ENCODE measurements around the gene AAR2. TPM values are rescaled to one million over a fixed set of nuclear protein-coding genes. Genes with fewer than 3 reads are reported as not detected.
A peak's percentile ranks its signal among the peaks of the same experiment; 100 is the strongest.

The AAR2 gene
- total RNA-seq, 2 experiments from 2014 or later: 22.3 to 22.5 TPM

GRCh38 chr20:36271639-36272546 lies 35.6 kb downstream of the AAR2 start:
- H3K4me1 Mint-ChIP-seq: no peaks in the 10 kb centered on the region
- H3K27ac Mint-ChIP-seq: no peak overlapping the region
- POLR2A ChIA-PET: interaction anchor here (0.6 kb wide), 1 partner anchor 158 kb away, joined by 4 read pairs; no protein-coding TSS in a partner anchor
- no peaks in the 10 kb centered on the region for H3K9me3 Mint-ChIP-seq
- no peak for ATAC-seq (ENCODE audit: low read depth)
- peaks cover 2% of the 10 kb centered on the region for H3K27me3 Mint-ChIP-seq
- DNase-seq: no peak
- H3K4me3 Mint-ChIP-seq: no peak overlapping the region
- H3K36me3 Mint-ChIP-seq: no peaks in the 10 kb centered on the region

GRCh38 chr20:36272547-36273220 lies 36.4 kb downstream of the AAR2 start:
- Mint-ChIP-seq H3K27me3 (peaks cover 2% of the 10 kb centered on the region), H3K4me1 (no peaks in the 10 kb centered on the region), H3K36me3 (no peaks in the 10 kb centered on the region), H3K27ac (no peak overlapping the region), H3K9me3 (no peaks in the 10 kb centered on the region), H3K4me3 (no peak overlapping the region)
- POLR2A ChIA-PET: interaction anchor here (0.6 kb wide), 1 partner anchor 157 kb away, joined by 4 read pairs; no protein-coding TSS in a partner anchor
- ATAC-seq (ENCODE audit: low read depth) (no peak), DNase-seq (no peak)

DNA sequence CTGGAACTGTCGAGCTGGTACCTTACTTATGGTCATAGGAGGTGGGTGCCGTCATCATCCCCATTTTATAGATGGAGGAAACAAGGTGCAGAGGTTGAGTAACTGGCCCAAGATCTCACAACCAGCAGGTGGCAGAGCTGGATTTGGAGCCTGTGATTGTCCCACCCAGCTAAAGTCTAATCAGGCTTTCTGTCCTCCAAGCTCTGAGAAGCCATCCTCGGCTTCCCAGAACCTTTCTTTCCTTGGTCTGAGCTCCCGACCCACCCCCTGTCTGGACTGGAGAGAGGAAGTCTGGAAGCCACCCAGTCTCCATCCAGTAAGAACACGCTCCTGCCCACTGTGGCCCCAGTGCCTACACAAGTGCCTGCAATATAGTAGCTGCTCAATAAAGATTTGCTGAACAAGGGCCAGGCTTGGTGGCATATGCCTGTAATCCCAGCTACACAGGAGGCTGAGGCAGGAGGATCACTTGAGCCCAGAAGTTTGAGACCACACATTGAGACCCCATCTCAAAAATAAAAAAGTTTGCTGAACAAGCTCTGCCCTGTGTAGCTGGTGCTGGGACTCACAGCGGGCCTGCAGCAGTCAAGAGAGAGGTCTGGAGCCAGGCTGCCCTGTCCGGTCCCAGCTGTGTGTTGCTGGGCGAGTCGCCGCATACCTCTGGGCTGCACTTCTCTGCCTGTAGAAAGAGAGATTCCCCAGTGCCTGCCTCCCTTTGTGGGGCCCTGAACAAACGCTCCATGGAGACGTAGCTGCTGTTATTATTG lies 37.3 kb downstream of the AAR2 start:
- H3K27me3 Mint-ChIP-seq: peaks cover 2% of the 10 kb centered on the region
- DNase-seq: peak; percentile 25
- no peak for ATAC-seq (ENCODE audit: low read depth)
- no peak overlapping the region for H3K4me3 Mint-ChIP-seq
- H3K9me3 Mint-ChIP-seq: no peaks in the 10 kb centered on the region
- H3K36me3 Mint-ChIP-seq: no peaks in the 10 kb centered on the region
- H3K27ac Mint-ChIP-seq: no peak overlapping the region
- H3K4me1 Mint-ChIP-seq: no peaks in the 10 kb centered on the region
- POLR2A ChIA-PET: no interaction called here

DNA sequence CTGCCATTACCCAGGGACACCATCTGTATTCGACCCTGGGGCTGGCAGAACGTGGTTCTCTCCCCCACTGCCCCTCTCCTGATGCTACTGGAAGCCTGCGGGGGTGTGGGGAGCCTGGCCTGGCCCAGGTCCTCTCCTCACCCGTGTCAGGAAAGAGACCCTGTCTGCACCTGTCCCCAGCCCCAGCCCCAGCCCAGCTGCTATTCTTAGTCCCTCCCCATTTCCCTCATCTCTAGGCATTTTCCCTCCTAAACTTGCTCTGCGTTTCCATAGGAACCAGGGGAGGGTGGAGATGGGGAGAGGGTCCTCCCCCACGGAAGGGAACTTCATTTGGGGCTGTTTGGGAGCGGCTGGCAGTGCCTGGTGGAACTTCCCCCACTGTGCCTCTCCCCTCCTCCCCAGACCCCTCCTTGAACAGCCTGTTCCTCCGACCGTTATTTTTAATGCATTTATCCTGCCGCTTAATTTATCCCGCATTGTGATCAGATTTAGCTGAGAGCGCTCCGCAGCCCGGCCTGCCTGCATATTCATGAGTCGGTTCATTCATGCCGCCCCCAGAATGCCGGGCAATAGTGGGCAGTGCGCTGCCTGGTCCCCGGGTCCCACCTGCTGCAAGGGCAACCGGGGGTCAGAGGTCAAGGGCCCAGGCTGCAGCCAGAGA lies 38.0 kb downstream of the AAR2 start:
- no peaks in the 10 kb centered on the region for H3K36me3 Mint-ChIP-seq
- POLR2A ChIA-PET: no interaction called here
- peaks cover 2% of the 10 kb centered on the region for H3K27me3 Mint-ChIP-seq
- no peaks in the 10 kb centered on the region for H3K4me1 Mint-ChIP-seq
- DNase-seq: peak; percentile 15
- no peak overlapping the region for H3K27ac Mint-ChIP-seq
- ATAC-seq (ENCODE audit: low read depth): no peak
- H3K9me3 Mint-ChIP-seq: no peaks in the 10 kb centered on the region
- H3K4me3 Mint-ChIP-seq: no peak overlapping the region

DNA sequence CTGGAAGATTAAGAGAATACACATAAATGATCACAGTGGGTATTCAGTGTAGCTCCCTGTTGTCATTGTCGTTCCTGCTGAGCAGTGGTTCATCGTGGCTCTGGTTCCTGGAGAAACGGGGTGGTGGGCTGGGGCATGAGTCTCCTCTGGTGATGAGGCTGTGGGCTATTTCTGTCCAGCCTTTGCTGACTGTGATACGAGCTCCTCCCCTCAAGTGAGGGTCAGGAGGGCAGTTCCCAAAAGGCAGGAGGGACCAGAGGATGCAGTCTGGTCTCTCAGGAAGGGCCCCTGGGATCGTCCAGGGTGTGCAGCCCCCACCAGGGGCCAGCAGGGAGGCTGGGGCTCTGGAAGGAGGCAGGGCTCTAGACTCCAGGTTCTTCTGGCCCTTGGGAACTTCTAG lies 38.7 kb downstream of the AAR2 start:
- no peak overlapping the region for H3K4me3 Mint-ChIP-seq
- H3K27me3 Mint-ChIP-seq: peaks cover 2% of the 10 kb centered on the region
- DNase-seq: no peak

DNA sequence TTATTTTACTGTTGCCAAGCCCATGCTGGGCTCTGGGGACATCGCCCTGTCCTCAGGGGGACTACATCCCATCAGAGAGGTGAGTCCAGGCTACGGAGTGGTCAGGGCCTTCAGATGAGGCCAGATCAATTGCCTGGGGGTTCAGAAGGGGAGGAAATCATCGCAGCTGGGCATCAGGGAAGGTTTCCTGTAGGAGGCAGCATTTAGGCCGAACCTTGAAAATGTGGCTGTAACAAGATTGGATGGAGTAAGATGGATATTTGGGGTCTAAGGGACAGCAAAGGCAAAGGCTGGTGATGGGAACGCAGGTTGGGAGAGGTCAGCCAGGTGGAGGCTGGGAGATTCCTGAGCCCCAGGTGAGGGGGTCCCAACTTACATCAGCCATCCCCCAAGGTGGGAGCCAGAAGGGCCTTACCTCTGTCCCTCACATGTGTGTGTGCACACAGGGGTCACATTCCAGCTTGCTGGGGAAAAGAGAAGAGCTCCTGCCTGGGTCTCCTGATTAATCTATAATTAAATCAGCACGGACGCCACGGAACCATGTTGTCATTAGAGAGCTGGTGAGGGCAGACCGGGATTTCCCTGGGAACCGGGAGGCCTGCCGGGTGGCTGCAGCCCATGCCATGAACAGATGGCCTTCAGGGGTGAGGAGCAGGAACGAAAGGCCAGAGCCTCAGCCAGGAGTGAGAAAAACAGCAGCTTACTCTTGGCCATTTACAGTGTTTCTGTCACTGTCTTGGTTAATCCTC lies 39.3 kb downstream of the AAR2 start:
- no peak overlapping the region for H3K4me3 Mint-ChIP-seq
- ATAC-seq (ENCODE audit: low read depth) (no peak), DNase-seq (peak; percentile 15)
- H3K9me3 Mint-ChIP-seq: no peaks in the 10 kb centered on the region
- peaks cover 2% of the 10 kb centered on the region for H3K27me3 Mint-ChIP-seq
- no peaks in the 10 kb centered on the region for H3K4me1 Mint-ChIP-seq
- H3K27ac Mint-ChIP-seq: no peak overlapping the region
- no peaks in the 10 kb centered on the region for H3K36me3 Mint-ChIP-seq
- POLR2A ChIA-PET: no interaction called here

More for the DNA sequence above, 38.7 kb downstream of the AAR2 start:
- Mint-ChIP-seq H3K36me3 (no peaks in the 10 kb centered on the region), H3K27ac (no peak overlapping the region), H3K4me1 (no peaks in the 10 kb centered on the region), H3K9me3 (no peaks in the 10 kb centered on the region)
- POLR2A ChIA-PET: no interaction called here
- no peak for ATAC-seq (ENCODE audit: low read depth)

DNA sequence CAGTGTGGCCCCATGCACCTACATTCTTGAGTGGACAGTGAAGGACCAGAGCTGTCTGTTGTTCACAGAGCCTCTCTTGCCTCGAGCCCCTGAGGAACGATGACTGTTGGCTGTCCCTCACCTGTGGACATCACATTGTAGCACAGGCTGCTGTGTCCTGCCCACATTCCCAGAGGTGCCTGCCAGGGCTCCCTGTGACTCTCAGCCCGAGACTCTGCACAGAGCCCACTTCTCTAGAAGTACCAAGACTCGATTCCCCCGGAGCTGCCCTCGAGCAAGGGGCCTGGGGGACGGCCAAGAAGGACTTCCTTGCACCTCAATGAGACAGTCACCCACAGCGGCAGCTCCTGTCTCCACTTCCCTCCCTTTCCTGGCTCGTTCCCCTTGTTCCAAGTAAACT lies 41.3 kb downstream of the AAR2 start:
- Mint-ChIP-seq H3K36me3 (no peaks in the 10 kb centered on the region), H3K4me3 (no peak overlapping the region), H3K27me3 (peaks cover 4% of the 10 kb centered on the region), H3K4me1 (no peaks in the 10 kb centered on the region), H3K27ac (no peak overlapping the region), H3K9me3 (no peaks in the 10 kb centered on the region)
- ATAC-seq (ENCODE audit: low read depth) (no peak), DNase-seq (peak; percentile 19)
- POLR2A ChIA-PET: no interaction called here

DNA sequence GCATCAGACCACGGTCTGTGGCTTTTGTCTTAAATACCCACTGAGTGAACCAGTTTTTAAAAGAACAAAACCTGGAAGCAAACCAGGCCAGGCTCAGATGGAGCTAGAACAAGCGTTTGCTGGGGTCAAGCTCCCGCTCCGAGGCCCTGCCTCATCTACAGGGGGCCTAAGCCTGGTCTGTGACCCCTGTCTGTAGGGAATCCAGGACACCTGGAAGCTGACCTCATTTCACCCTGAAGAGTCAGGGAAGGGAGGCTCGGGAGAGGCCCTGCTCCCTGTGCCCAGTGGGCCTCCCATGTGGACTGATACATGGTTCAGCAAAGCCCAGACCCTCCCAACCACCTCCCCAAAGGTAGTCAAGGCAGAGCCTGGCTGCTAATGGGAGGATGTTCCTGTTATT lies 43.1 kb downstream of the AAR2 start:
- POLR2A ChIA-PET: no interaction called here
- peaks cover 4% of the 10 kb centered on the region for H3K27me3 Mint-ChIP-seq
- DNase-seq: peak; percentile 2
- H3K36me3 Mint-ChIP-seq: no peaks in the 10 kb centered on the region
- H3K4me1 Mint-ChIP-seq: no peaks in the 10 kb centered on the region
- ATAC-seq (ENCODE audit: low read depth): no peak
- H3K4me3 Mint-ChIP-seq: no peak overlapping the region
- no peak overlapping the region for H3K27ac Mint-ChIP-seq
- no peaks in the 10 kb centered on the region for H3K9me3 Mint-ChIP-seq

DNA sequence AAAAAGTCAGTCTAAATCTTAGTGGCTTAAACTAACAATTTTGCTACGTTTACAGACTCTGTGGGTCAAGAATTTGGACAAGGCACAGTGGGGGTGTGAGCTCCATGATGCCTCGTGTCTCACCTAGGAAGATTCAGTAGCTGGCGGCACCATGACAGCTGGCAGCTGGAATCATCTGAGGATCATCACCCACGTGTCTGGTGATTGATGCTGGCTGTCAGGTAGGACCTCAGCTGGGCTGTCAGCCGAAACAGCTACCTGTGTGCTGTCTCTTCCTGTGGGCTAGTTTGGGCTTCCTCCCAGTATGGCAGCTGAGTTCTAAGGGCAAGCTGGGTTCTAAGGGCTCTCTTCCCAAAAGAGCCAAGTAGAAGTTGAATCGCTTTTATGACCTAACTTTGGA lies 43.5 kb downstream of the AAR2 start:
- DNase-seq (peak; percentile 10), ATAC-seq (ENCODE audit: low read depth) (no peak)
- H3K4me3 Mint-ChIP-seq: no peak overlapping the region
- POLR2A ChIA-PET: no interaction called here
- no peaks in the 10 kb centered on the region for H3K36me3 Mint-ChIP-seq
- peaks cover 4% of the 10 kb centered on the region for H3K27me3 Mint-ChIP-seq
- no peak overlapping the region for H3K27ac Mint-ChIP-seq
- H3K4me1 Mint-ChIP-seq: no peaks in the 10 kb centered on the region
- H3K9me3 Mint-ChIP-seq: no peaks in the 10 kb centered on the region

DNA sequence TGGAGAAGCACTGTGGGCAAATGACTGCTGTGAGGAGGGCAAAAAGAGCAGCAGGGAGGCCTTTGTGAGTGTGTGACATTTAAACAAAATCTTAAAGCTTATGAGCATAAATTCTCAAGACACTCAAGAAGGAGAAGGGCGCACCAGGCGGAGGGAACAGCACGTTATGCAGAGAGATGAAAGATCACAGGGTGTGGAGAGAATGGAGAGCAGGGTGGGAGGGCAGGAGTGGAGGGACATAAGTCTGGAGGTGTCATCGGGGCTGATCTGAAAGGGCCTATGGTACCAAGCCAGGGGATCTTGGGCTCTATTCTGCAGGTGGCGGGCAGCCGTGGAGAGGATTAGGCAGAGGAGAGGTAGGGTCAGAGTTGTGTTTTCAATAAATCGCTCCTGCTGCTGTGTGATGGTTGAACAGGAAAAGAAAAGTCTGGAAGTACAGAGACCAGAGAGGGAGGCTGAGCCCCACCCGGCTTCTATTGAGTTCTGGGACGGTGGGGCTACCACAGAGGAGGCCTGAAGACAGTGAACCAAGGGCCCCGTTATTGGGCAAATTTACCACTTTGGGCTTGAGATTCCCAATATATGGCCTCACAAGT lies 45.6 kb downstream of the AAR2 start:
- H3K27ac Mint-ChIP-seq: no peak overlapping the region
- peaks cover 11% of the 10 kb centered on the region for H3K27me3 Mint-ChIP-seq
- POLR2A ChIA-PET: no interaction called here

DNA sequence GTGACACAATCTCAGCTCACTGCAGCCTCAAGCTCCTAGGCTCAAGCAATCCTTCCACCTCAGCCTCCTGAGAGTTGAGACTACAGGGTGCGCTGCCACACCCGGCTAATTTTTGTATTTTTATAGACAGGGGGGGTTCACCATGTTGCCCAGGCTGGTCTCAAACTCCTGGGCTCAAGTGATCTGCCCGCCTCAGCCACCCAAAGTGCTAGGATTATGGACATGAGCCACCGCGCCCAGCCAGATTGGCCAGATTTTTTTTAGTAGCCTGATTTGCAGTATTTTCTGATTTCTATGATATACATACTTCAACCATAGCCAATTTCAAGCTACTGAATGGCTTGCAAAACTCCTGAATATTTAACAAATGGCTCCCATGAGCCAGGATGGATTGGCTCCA lies 48.5 kb downstream of the AAR2 start:
- Mint-ChIP-seq H3K4me1 (no peaks in the 10 kb centered on the region), H3K36me3 (no peaks in the 10 kb centered on the region), H3K27ac (no peak overlapping the region), H3K27me3 (peaks cover 20% of the 10 kb centered on the region), H3K9me3 (no peaks in the 10 kb centered on the region), H3K4me3 (no peak overlapping the region)
- DNase-seq (no peak), ATAC-seq (ENCODE audit: low read depth) (no peak)
- POLR2A ChIA-PET: no interaction called here

More for the DNA sequence above, 45.6 kb downstream of the AAR2 start:
- ATAC-seq (ENCODE audit: low read depth) (no peak), DNase-seq (peak; percentile 4)
- no peaks in the 10 kb centered on the region for H3K9me3 Mint-ChIP-seq
- no peaks in the 10 kb centered on the region for H3K36me3 Mint-ChIP-seq
- no peak overlapping the region for H3K4me3 Mint-ChIP-seq
- no peaks in the 10 kb centered on the region for H3K4me1 Mint-ChIP-seq

DNA sequence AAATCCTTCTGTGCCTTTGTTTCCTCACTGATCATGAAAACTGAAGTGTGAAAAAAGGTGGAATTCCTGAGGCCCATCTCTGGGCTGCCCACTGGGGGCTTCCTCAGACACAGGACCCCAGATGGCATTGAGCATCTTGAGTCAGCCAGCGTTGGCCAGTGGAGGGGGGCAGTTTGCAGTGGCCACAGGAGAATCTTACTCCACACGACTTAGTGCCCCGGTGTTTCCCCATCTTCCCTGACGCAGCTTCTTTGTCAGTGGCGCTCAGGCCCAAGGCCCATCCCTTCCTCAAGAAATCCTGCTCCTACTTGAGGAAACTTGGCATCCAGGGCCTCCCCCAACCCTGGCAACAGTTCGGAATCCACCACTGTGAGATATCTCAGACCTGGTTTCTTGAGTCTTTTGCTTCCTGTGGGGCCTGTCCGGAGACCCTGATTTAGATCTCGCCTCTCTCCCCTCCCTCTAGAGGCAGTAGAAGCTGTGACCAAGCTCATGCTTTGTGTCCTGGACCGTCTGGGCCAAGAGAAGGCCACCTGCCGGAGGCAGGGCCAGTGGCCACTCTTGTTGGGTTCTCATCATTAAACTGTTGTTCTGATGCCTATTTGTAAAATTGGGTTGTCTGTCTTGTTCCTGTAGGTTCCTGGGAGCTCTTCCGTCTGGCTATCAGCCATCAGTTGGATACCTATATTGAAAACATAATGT lies 49.6 kb downstream of the AAR2 start:
- H3K27ac Mint-ChIP-seq: no peak overlapping the region
- DNase-seq (peak; percentile 6), ATAC-seq (ENCODE audit: low read depth) (no peak)
- H3K9me3 Mint-ChIP-seq: no peaks in the 10 kb centered on the region
- POLR2A ChIA-PET: no interaction called here
- H3K4me3 Mint-ChIP-seq: no peak overlapping the region
- no peaks in the 10 kb centered on the region for H3K36me3 Mint-ChIP-seq
- peaks cover 22% of the 10 kb centered on the region for H3K27me3 Mint-ChIP-seq
- no peaks in the 10 kb centered on the region for H3K4me1 Mint-ChIP-seq

Data from activated naive CD8-positive, alpha-beta T cell treated with anti-CD3 and anti-CD28 coated beads, Interleukin-2, amount 10 ng/mL, durations not matched to agents 7 days and 5 days (primary cell).